Measurements from ENCODE around the gene TBL3. TPM values are rescaled to one million over a fixed set of nuclear protein-coding genes. Genes with fewer than 3 reads are reported as not detected.

Gene TBL3
- total and polyA plus RNA-seq, 2 of the 8 experiments (the other 6 are each of a cell fraction or from before 2014, with no cell fraction given): 65.8 to 137 TPM

DNA sequence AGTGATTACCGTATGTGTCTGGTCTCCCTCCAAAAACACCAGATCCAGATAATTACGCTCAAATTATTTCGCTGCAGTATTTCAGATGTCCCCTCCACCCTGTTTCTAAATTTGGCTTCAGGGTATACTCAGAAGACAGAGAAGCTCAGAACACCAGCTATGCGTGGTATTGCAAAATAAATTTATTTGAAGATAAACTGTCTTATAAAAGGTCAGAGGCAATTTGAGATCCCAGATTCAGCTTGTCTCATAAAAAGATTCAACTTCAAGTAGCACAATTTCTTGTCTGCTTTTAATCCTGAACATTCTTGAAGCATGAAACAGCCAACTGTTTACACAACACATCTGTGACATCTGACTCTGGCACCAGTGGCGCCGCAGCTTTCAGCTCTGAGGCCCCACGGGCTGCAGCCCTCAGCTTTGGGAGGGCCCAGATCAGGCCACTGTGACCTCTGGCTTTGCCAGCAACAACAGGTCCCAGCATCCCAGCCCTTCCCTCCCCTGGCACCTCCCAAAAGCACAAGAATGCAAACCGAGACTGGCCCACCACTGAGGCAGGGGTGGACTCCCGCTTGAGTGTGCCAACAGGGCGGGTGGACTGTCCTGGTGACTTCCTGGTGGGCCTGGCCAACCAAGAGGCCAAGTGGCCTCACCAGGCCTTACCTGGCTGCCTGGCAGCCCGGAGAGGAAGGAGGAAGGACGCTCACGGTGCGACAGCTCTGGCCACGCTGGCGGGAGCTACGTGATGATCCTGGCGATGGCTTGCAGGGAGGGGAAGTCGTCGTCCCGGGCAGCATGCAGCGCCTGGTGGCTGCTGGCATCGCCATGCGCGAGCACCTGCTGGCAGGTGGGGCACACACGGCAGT, 25.9 kb downstream of the TBL3 start (continued):
- TF ChIP-seq FOSL1 (IDR thresholded peaks at IDR 0.05; ENCODE audit: insufficient read depth, low read depth, low read length): no peak
- no peak for TF ChIP-seq RFX5 (IDR thresholded peaks at IDR 0.05; ENCODE audit: borderline replicate concordance, low read depth, low read length)

All from H1 (cell line).